Small intestine (tissue), 4 donors: ENCODE measurements around the gene MCM10. TPM values are rescaled to one million over a fixed set of nuclear protein-coding genes. Genes with fewer than 3 reads are reported as not detected.

Experiments used
- polyA plus RNA-seq, 4 donors: library from polyadenylated mRNA; stranded (reverse) in 3 of 4; unstranded in 1 of 4; fragments of 200-250 nt in 3 of 4; fragments of 120-200 nt in 1 of 4; gene quantifications; one replicate each; pipeline versions ENCODE4 v1.2.1 to v1.2.3, GENCODE V29; 2013
- donor health status: healthy with polysubstance abuse.
- donor health status: Bipolar disorder and iron deficiency.
- donor health status: healthy.

Gene MCM10
- polyA plus RNA-seq, 4 donors, result 0.22 to 4.1 (median 1.9) TPM; not detected in 1

Other genes starting within 250 kb of the MCM10 start
- gene CCDC3, start 159.8 kb upstream of the MCM10 start, polyA plus RNA-seq, result 1 to 10 TPM in 3 of 4 donors, under 1 TPM in 1; 0.22 to 8.7 (median 4.1) TPM
- gene OPTN, start 61.4 kb upstream of the MCM10 start, polyA plus RNA-seq, result 100 to 1,000 TPM in 1 of 4 donors, 10 to 100 TPM in 3; 41.7 to 106 (median 89.4) TPM
- not detected for gene UCMA, start 72.8 kb downstream of the MCM10 start, polyA plus RNA-seq
- gene PHYH, start 138.5 kb downstream of the MCM10 start, polyA plus RNA-seq, result 100 to 1,000 TPM in 1 of 4 donors, 10 to 100 TPM in 3; 23.5 to 184 (median 70.4) TPM
- gene SEPHS1, start 186.7 kb downstream of the MCM10 start, polyA plus RNA-seq, result 10 to 100 TPM; 24.6 to 48.4 (median 37.9) TPM